ENCODE measurements around the gene PPP1R13L.
"Not testable (repeated sequence)": the region's sequence is repeated elsewhere in the genome, so short reads cannot be mapped to it uniquely, and the experiment has no call there.

PPP1R13L gene

GRCh38 chr19:45342911-45343310 is 62.0 kb downstream of the PPP1R13L start:
- TF ChIP-seq, protein P1, sequence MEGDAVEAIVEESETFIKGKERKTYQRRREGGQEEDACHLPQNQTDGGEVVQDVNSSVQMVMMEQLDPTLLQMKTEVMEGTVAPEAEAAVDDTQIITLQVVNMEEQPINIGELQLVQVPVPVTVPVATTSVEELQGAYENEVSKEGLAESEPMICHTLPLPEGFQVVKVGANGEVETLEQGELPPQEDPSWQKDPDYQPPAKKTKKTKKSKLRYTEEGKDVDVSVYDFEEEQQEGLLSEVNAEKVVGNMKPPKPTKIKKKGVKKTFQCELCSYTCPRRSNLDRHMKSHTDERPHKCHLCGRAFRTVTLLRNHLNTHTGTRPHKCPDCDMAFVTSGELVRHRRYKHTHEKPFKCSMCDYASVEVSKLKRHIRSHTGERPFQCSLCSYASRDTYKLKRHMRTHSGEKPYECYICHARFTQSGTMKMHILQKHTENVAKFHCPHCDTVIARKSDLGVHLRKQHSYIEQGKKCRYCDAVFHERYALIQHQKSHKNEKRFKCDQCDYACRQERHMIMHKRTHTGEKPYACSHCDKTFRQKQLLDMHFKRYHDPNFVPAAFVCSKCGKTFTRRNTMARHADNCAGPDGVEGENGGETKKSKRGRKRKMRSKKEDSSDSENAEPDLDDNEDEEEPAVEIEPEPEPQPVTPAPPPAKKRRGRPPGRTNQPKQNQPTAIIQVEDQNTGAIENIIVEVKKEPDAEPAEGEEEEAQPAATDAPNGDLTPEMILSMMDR (IDR thresholded peaks at IDR 0.05; ENCODE audit: borderline replicate concordance, insufficient read depth, low read depth, low read length) = no peak
- H3K4me3 ChIP-seq (ENCODE audit: low read depth, low read length) = no peak overlapping the region

DNA sequence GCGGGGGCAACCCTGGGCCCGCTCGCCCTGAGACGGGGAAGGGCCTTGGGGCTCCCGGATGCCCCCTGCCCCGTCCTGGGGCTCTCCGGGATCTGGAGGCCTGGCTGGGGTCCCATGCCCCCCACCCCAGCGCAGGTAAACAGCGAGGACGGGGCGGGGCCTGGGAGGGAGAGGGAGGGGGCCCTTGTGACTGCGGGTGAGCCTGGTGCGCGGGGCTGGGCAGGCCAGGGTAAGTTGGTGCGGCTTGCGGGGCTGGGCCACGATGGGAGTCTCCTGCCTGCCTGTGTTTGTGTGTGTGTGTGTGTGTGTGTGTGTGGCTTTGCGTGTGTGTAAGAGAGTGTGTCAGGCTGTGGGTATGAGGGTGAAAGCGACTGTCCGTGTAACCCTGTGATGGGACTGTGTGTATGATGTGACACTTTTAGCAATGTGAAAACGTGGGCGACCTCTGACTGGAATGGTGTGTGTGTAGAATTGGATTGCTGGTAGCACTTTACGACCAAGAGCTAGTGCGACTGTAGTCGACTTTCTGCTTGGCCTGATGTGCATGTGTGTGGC is 63.9 kb downstream of the PPP1R13L start:
- H3K4me3 ChIP-seq (ENCODE audit: low read depth, low read length) = no peak overlapping the region
- TF ChIP-seq, protein P1 (IDR thresholded peaks at IDR 0.05; ENCODE audit: borderline replicate concordance, insufficient read depth, low read depth, low read length) = no peak

GRCh38 chr19:45340232-45340898 is 64.5 kb downstream of the PPP1R13L start, which contains the start of gene KLC3:
TSS of gene KLC3 (plus strand) at chr19:45340750. CDS start at chr19:45345542, 4,792 bp downstream.
- H3K4me3 ChIP-seq (ENCODE audit: low read depth, low read length) = no peak within 1 kb of the TSS

GRCh38 chr19:45339629-45340028 is 65.2 kb downstream of the PPP1R13L start:
- H3K4me3 ChIP-seq (ENCODE audit: low read depth, low read length) = no peak overlapping the region
- TF ChIP-seq, protein P1 (IDR thresholded peaks at IDR 0.05; ENCODE audit: borderline replicate concordance, insufficient read depth, low read depth, low read length) = no peak

More at GRCh38 chr19:45340232-45340898, 64.5 kb downstream of the PPP1R13L start, which contains the start of gene KLC3:
- TF ChIP-seq, protein P1 (IDR thresholded peaks at IDR 0.05; ENCODE audit: borderline replicate concordance, insufficient read depth, low read depth, low read length) = no peak

DNA sequence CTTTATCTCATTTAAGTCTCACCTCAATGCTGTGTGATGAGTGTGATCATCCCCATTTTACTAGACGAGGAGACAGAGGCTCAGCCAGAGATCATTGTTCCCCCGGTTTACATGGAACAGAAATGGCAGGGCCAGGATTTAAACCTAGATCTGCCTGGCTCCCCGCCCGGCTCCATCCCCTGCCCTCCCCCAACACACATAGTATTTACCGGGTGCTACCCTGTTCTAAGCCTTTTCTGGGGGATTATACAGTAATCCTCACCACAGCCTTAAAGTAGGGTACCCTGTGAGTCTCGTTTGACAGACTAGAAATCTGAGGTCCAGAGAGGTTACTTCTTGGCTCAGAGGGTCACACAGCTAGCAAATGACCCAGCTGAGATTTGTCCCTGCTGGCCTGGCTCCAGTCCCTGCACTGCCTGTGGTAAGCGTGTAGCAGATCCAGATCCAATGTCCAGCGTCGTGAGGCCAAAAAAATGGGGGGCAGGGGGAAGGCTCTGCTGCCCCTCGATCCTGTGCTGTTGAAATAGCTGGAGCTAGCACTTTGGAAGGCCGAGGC is 68.1 kb downstream of the PPP1R13L start:
- TF ChIP-seq, protein P1 (IDR thresholded peaks at IDR 0.05; ENCODE audit: borderline replicate concordance, insufficient read depth, low read depth, low read length) = no peak
- H3K4me3 ChIP-seq (ENCODE audit: low read depth, low read length) = no peak overlapping the region

- H3K4me3 ChIP-seq (ENCODE audit: low read depth, low read length) = not testable (repeated sequence)
These were observed 70.0 kb downstream of the PPP1R13L start for GRCh38 chr19:45334881-45335280.

- TF ChIP-seq, protein P1 (IDR thresholded peaks at IDR 0.05; ENCODE audit: borderline replicate concordance, insufficient read depth, low read depth, low read length) = no peak
These were observed 71.1 kb downstream of the PPP1R13L start for GRCh38 chr19:45333609-45334303.

More at GRCh38 chr19:45333609-45334303, 71.1 kb downstream of the PPP1R13L start:
- H3K4me3 ChIP-seq (ENCODE audit: low read depth, low read length) = no peak overlapping the region

All from GM12875 (cell line).